Caki2 (cell line): Measurements from ENCODE around the gene PXDN. TPM values are rescaled to one million over a fixed set of nuclear protein-coding genes. Genes with fewer than 3 reads are reported as not detected.
A peak's percentile ranks its signal among the peaks of the same experiment; 100 is the strongest.
"Not testable (repeated sequence)": the region's sequence is repeated elsewhere in the genome, so short reads cannot be mapped to it uniquely, and the experiment has no call there.

Experiments
- DNase-seq: peaks from one replicate; pipeline ENCODE4 v3.0.0-alpha.2; 2015; ENCODE audit warnings: low read depth
- in situ Hi-C: cut with HindIII; loops from 2 replicates; pipeline ENCODE4 v1.10.0; 2016; ENCODE audit warnings: low sequenced_read_pairs, low pct_unique_long_range_greater_than_20kb, mixed read lengths
- total RNA-seq: library from RNA; depleted of rRNA; stranded (reverse); fragments of >200 nt; shearing (Covaris generic); gene quantifications from 2 replicates; pipeline ENCODE4 v1.2.3, GENCODE V29; 2014; ENCODE audit warnings: low replicate concordance

Gene PXDN
- total RNA-seq, 1 experiment from 2014 or later, result 131 TPM

DNA sequence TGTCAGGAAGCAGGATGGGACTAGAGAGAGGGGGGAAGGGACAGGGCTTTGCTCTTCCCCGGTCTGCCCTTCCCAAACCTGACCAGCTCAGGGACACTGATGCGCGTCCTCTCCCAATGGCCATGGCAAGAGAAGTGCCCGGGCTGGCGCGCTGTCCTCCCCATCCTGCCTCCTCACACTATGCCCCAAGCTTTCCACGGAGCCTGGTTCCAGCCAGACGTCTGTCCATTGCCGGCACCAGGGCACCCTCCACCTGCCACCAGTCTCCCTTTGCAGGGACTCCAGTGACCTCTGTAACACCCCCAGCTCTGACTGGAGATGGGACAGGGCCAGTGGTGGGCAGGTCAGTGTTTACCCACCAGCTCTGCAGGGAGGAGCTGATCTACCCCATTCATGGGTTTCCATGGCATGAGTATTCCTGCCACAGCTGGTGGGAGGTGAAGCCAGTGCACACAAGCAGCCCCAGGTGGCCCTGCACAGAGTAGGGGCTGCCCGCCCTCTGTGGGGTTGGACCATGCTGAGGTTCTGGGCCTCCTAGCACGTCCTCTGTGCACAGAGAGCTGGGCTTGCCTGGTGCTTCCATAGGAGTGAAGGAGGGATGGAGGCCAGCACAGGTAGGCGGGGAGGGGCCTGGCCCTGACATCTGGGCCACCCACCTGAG, 109.5 kb downstream of the PXDN start:
- DNase-seq, result no peak
- in situ Hi-C loops, result no loop called here

DNA sequence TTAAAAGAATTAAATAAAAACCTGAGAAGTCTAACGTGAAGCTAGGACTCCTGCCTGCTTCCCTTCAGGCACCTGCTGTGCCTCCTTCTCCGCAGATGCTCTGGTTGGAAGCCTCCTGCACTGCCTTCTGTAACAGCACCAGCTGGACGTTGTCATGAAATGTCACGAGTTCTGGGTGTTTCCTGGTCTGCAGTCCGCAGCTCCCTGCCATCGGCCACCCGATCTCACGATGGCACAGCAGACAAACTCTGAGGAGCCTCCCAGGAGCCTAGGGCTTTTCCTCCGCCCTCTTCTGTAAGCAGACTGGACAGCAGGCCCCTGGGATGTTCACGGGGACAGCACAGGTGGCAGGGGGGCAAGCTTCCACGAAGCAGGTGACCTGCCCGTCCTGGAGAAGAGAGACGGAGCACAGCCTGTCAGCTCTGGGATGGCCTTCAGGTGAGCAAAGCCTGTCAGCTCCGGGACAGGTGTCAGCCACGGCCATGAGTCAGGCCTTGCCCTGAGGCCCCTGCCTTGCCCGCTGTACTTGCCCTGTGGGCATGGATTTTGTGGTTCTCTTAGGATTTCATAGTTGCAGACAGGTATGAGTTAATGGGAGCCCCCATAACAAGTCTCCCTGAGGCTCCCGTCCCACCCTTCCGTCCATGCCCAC, 110.3 kb downstream of the PXDN start:
- in situ Hi-C loops, result no loop called here
- no peak for DNase-seq

GRCh38 chr2:1633092-1633671, 111.1 kb downstream of the PXDN start:
- in situ Hi-C loops, result no loop called here

GRCh38 chr2:1632510-1632909, 111.8 kb downstream of the PXDN start:
- in situ Hi-C loops, result no loop called here

More at GRCh38 chr2:1633092-1633671, 111.1 kb downstream of the PXDN start:
- no peak for DNase-seq

GRCh38 chr2:1632002-1632348, 112.3 kb downstream of the PXDN start:
- DNase-seq, result peak; percentile 71
- in situ Hi-C loops, result no loop called here

More at GRCh38 chr2:1632510-1632909, 111.8 kb downstream of the PXDN start:
- DNase-seq, result no peak

GRCh38 chr2:1631292-1632001, 112.9 kb downstream of the PXDN start:
- no peak for DNase-seq
- in situ Hi-C loops, result no loop called here

- DNase-seq, result peak; percentile 68
- in situ Hi-C loops, result no loop called here
These were observed 115.4 kb downstream of the PXDN start for GRCh38 chr2:1628893-1629292.

- in situ Hi-C loops, result no loop called here
- DNase-seq, result peak; percentile 54
These were observed 116.5 kb downstream of the PXDN start for GRCh38 chr2:1627628-1628381.

- no peak for DNase-seq
- in situ Hi-C loops, result no loop called here
These were observed 118.0 kb downstream of the PXDN start for GRCh38 chr2:1626271-1626681.

- in situ Hi-C loops, result no loop called here
These were observed 118.9 kb downstream of the PXDN start for GRCh38 chr2:1625281-1626001.

GRCh38 chr2:1623906-1624445, 120.3 kb downstream of the PXDN start:
- DNase-seq, result no peak
- in situ Hi-C loops, result no loop called here

More at GRCh38 chr2:1625281-1626001, 118.9 kb downstream of the PXDN start:
- peak; percentile 22 for DNase-seq

DNA sequence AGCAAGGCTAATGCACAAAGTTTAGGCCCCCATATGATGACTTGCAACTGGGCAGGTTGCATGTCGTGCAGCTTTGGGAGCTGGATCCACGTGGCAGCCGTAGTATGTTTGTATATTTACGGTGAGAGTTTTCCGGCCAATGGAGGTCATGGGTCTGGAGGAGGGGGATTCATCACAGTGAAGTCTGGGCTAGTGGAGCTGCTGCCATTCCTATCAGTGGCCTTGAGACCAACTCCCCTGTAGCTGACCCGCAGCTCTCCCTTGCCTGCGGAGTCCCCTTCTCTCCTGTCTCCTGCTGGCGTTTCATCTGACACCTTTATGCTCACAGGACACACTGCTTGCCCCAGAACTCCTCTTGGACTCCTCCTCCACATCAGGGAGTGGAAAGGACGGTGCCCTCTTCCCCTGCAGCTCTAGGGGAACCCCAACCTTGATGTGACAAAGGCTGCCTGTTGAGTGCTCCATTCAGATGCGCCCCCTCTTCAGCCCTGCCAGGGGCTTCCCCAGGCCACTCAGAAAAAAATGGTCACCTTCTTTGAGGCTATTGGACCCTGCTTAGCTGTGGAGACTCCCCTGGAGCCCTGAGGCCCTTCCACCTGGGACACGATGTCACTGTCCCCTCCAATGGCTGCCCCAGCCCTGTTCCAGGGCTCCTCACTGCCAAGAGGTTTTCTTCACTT, 121.7 kb downstream of the PXDN start:
- in situ Hi-C loops, result no loop called here
- DNase-seq, result no peak

DNA sequence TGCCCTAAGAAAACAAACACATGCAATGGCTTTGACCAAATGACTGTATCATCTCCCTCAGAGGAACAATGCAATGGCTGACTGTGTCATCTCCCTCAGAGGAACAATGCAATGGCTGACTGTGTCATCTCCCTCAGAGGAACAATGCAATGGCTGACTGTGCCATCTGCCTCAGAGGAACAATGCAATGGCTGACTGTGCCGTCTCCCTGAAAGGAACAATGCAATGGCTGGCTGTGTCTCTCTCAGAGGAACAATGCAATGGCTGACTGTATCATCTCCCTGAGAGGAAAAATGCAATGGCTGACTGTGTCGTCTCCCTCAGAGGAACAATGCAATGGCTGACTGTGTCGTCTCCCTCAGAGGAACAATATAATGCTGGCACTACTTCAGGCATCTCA, 122.3 kb downstream of the PXDN start:
- in situ Hi-C loops, DNase-seq: not testable (repeated sequence)

DNA sequence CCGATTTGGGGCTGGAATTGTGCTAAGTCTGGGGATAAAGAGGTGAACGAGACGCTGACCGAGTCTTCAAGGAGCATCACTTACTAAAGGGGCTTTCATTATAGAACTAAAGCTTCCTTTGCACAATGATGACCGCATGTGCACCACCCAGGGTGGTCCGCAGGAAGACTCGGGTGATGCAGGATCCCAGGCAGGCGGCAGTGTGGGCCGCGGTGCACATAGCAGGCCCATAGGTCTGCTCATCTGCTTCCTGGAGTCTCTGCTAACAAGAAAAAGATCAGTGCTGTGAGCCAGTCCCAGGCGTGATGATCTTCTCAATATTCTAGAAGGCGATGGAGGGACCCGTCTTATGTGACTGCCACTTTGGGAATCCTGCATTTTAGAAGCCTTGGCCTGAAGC, 122.8 kb downstream of the PXDN start:
- in situ Hi-C loops, result no loop called here
- no peak for DNase-seq

DNA sequence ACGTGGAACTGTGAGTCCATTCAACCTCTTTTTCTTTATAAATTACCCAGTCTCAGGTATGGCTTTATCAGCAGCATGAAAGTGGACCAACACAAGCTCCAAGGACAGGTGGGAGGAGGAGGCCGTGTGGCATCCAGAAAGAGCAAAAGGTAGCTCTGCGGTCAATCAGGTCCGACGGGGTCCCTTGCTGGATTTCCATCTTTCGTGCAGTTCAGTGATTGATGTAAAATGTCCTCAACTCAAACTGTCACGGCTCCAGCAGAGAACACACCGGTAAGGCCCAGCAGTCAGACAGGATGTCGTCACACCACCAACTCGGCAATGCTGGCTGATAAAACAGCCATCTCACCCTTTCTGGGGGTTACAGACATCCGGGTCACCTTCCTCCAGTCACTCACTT, 123.3 kb downstream of the PXDN start:
- in situ Hi-C loops, result no loop called here
- DNase-seq, result no peak

DNA sequence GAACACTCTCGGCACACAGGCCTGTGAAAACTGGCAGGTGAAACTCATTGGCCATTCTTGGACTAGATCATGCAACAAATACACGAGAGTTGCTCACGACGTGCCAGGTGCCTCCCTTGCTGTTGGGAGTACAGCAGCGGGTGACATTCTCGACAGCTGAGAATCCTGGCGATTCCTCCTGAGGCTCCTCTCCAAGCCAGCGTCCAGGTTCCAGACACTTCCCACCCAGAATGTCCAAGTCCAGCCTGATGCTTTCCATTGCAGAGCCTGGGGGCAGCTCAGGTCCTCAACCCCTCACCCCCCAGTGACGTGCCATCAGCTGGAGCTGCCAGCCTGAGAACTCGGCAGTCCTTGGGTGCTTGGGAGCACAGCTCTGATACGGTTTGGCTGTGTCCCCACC, 124.2 kb downstream of the PXDN start:
- in situ Hi-C loops, result no loop called here
- no peak for DNase-seq

DNA sequence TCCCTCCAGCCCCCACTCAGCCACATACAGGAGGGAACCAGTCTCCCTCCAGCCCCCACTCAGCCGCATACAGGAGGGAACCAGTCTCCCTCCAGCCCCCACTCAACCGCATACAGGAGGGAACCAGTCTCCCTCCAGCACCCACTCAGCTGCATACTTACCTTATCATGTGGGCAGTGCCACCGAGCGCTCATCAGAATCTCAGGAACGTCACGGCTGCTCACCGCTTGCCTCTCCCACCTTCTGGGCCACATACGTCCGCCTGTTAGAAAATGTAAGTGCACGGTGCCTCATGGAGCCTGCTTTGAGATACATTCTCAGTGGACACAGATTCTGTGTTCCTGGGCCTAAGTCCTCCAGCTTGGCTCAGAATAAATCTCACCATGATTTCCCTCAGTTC, 124.8 kb downstream of the PXDN start:
- in situ Hi-C loops, result no loop called here
- no peak for DNase-seq
